Neuronal stem cell (in vitro differentiated cells): ENCODE data around the gene JAKMIP2.
A peak's percentile ranks its signal among the peaks of the same experiment; 100 is the strongest.

Source experiments
- DNase-seq: peaks from one replicate; pipeline ENCODE4 v3.0.0-alpha.2; 2013; ENCODE audit warnings: low spot score
- H2AFZ ChIP-seq: one replicate; pipeline ENCODE4 v1.6.1; 2013; ENCODE audit warnings: mild to moderate bottlenecking, low read length, inconsistent platforms
- H2AK5ac ChIP-seq: 2 replicates; pipeline ENCODE4 v1.6.1; 2013; ENCODE audit warnings: low read depth, mild to moderate bottlenecking, inconsistent platforms, low read length, moderate library complexity, mixed read lengths
- H2BK120ac ChIP-seq: 2 replicates; pipeline ENCODE4 v1.6.1; 2013; ENCODE audit warnings: low read depth, mild to moderate bottlenecking, inconsistent platforms, low read length, moderate library complexity, mixed read lengths
- H2BK12ac ChIP-seq: one replicate; pipeline ENCODE4 v1.6.1; 2013; ENCODE audit warnings: low read length, inconsistent platforms
- H2BK15ac ChIP-seq: 2 replicates; pipeline ENCODE4 v1.6.1; 2013; ENCODE audit warnings: mild to moderate bottlenecking, low read length, inconsistent platforms, mixed read lengths
- H2BK5ac ChIP-seq: one replicate; pipeline ENCODE4 v1.6.1; 2013; ENCODE audit warnings: inconsistent platforms, mild to moderate bottlenecking, low read length, moderate library complexity
- H3K14ac ChIP-seq: one replicate; pipeline ENCODE4 v1.6.1; 2013; ENCODE audit warnings: low read length, inconsistent platforms
- H3K18ac ChIP-seq: 2 replicates; pipeline ENCODE4 v1.6.1; 2013; ENCODE audit warnings: low read length, inconsistent platforms
- H3K23ac ChIP-seq: 2 replicates; pipeline ENCODE4 v1.6.1; 2013; ENCODE audit warnings: low read depth, mild to moderate bottlenecking, mixed read lengths, low read length, inconsistent platforms; ENCODE audit not compliant: poor library complexity
- H3K27ac ChIP-seq: replicated peaks from 3 replicates; pipeline ENCODE4 v1.5.1; 2013; ENCODE audit warnings: low read length, inconsistent platforms
- H3K27me3 ChIP-seq, 3 experiments: 2 replicates each; pipeline ENCODE4 v1.6.1; 2013; ENCODE audit warnings: low read length in 3 of 3, mild to moderate bottlenecking in 2 of 3, inconsistent platforms in 1 of 3, low read depth in 1 of 3, mixed read lengths in 1 of 3, moderate library complexity in 1 of 3; ENCODE audit not compliant: control insufficient read depth in 3 of 3, insufficient read depth in 3 of 3
- H3K36me3 ChIP-seq, 2 donors: replicated peaks in 1 of 2; 2 replicates each; pipeline ENCODE4 v1.6.1; 2013; ENCODE audit warnings: low read length in 2 of 2; ENCODE audit not compliant: control insufficient read depth in 2 of 2, insufficient read depth in 2 of 2
- H3K4ac ChIP-seq: 2 replicates; pipeline ENCODE4 v1.6.1; 2013; ENCODE audit warnings: inconsistent platforms, mild to moderate bottlenecking, low read length, moderate library complexity
- H3K4me1 ChIP-seq, 2 donors: 1 replicate in 1 of 2; 2 replicates in 1 of 2; pipeline ENCODE4 v1.6.1; 2013; ENCODE audit warnings: low read length in 2 of 2, low read depth in 1 of 2; ENCODE audit not compliant: control insufficient read depth in 2 of 2, insufficient read depth in 1 of 2
- H3K4me2 ChIP-seq: one replicate; pipeline ENCODE4 v1.6.1; 2013; ENCODE audit warnings: mild to moderate bottlenecking, low read length, inconsistent platforms; ENCODE audit not compliant: insufficient read depth, poor library complexity, severe bottlenecking
- H3K4me3 ChIP-seq, 2 donors: 2 replicates each; pipeline ENCODE4 v1.5.1; 2013; ENCODE audit warnings: low read length in 2 of 2, mild to moderate bottlenecking in 2 of 2, inconsistent platforms in 1 of 2, moderate library complexity in 1 of 2
- H3K79me1 ChIP-seq: one replicate; pipeline ENCODE4 v1.6.1; 2013; ENCODE audit warnings: low read depth, mild to moderate bottlenecking, inconsistent platforms, low read length, moderate library complexity
- H3K9ac ChIP-seq: one replicate; pipeline ENCODE4 v1.6.1; 2013; ENCODE audit warnings: mild to moderate bottlenecking, low read depth, low read length, inconsistent platforms; ENCODE audit not compliant: poor library complexity
- H3K9me3 ChIP-seq, 2 donors: replicated peaks in 1 of 2; 2 replicates each; pipeline versions ENCODE3 to v1.6.1; 2013; ENCODE audit warnings: low read length in 2 of 2, mild to moderate bottlenecking in 2 of 2, inconsistent platforms in 1 of 2, low read depth in 1 of 2, mixed read lengths in 1 of 2, moderate library complexity in 1 of 2; ENCODE audit not compliant: control insufficient read depth in 2 of 2, insufficient read depth in 1 of 2
- H4K8ac ChIP-seq: one replicate; pipeline ENCODE4 v1.6.1; 2013; ENCODE audit warnings: low read depth, mild to moderate bottlenecking, inconsistent platforms, low read length, moderate library complexity
- H4K91ac ChIP-seq: one replicate; pipeline ENCODE4 v1.6.1; 2013; ENCODE audit warnings: low read length, low read depth, mild to moderate bottlenecking, inconsistent platforms; ENCODE audit not compliant: poor library complexity
- WGBS, 2 donors: extraction: QIAGEN DNeasy Blood & Tissue Kit; methylation state at CpG; one replicate each; pipeline ENCODE4 v1.1.7; 2013; ENCODE audit warnings: missing lambda C conversion rate in 2 of 2, mixed read lengths in 1 of 2; ENCODE audit not compliant: insufficient read length in 2 of 2, insufficient replicate concordance in 1 of 2; ENCODE audit errors: extremely low coverage in 2 of 2; 5-methylcytosine and 5-hydroxymethylcytosine counted together

Gene JAKMIP2

GRCh38 chr5:147789820-147790219 is 7.3 kb upstream of the JAKMIP2 start:
- no peaks in the 10 kb centered on the region for H3K79me1 ChIP-seq
- H2BK5ac ChIP-seq = no peak overlapping the region
- no peak overlapping the region for H2AFZ ChIP-seq
- no CpG with 5 or more reads among the region's 2 CpGs for WGBS, 2 donors
- no peak overlapping the region for H3K18ac ChIP-seq
- no peak overlapping the region for H2BK12ac ChIP-seq
- H3K36me3 ChIP-seq = no peaks in the 10 kb centered on the region
- H3K4me3 ChIP-seq = no peak overlapping the region
- no peak overlapping the region for H2AK5ac ChIP-seq
- H3K27me3 ChIP-seq = no peaks in the 10 kb centered on the region
- H4K91ac ChIP-seq = no peak overlapping the region
- H4K8ac ChIP-seq = no peak overlapping the region
- H3K4ac ChIP-seq = no peak overlapping the region
- H3K9ac ChIP-seq = no peak overlapping the region
- no peaks in the 10 kb centered on the region for H3K4me1 ChIP-seq
- H3K4me2 ChIP-seq = no peak overlapping the region
- H3K27ac ChIP-seq = no peak overlapping the region
- no peak overlapping the region for H2BK15ac ChIP-seq
- H3K23ac ChIP-seq = no peak overlapping the region
- H3K9me3 ChIP-seq = no peaks in the 10 kb centered on the region
- DNase-seq = no peak
- no peak overlapping the region for H2BK120ac ChIP-seq
- H3K14ac ChIP-seq = no peak overlapping the region

- no peak overlapping the region for H3K4me3 ChIP-seq
- no peak overlapping the region for H2BK5ac ChIP-seq
- no peaks in the 10 kb centered on the region for H3K36me3 ChIP-seq
- no peak overlapping the region for H3K4ac ChIP-seq
- H3K27ac ChIP-seq = no peak overlapping the region
- H3K4me2 ChIP-seq = no peak overlapping the region
- H3K27me3 ChIP-seq = no peaks in the 10 kb centered on the region
- no peak overlapping the region for H3K9ac ChIP-seq
- no peaks in the 10 kb centered on the region for H3K9me3 ChIP-seq
- no peak overlapping the region for H4K91ac ChIP-seq
- DNase-seq = no peak
- no peak overlapping the region for H2BK15ac ChIP-seq
- H3K4me1 ChIP-seq = peaks cover 0 to 2% of the 10 kb centered on the region in 2 donors
- H2BK12ac ChIP-seq = no peak overlapping the region
- no peak overlapping the region for H3K14ac ChIP-seq
- no peaks in the 10 kb centered on the region for H3K79me1 ChIP-seq
- no peak overlapping the region for H4K8ac ChIP-seq
- no peak overlapping the region for H2AFZ ChIP-seq
- no peak overlapping the region for H3K18ac ChIP-seq
- H2AK5ac ChIP-seq = no peak overlapping the region
- H3K23ac ChIP-seq = no peak overlapping the region
- no peak overlapping the region for H2BK120ac ChIP-seq
These were observed 5.5 kb upstream of the JAKMIP2 start for GRCh38 chr5:147788023-147788422.

DNA sequence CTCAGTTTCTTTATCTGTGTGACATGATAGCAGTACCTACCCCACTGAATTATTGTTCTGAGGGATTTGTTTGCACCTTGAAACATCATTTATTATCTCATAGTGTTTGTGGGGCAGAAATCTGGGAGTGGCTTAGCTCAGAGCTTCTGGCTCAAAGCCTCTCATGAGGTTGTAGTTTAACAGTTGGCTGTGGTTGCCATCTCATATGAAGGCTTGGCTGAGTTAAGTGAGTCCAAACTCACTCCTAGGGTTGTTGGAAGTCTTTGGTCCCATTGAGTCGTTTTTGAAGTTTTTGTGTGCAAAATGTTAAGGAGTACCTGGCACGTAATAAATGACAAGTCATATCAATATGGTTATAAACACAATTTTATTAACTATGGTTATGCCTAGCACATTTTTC is 3.6 kb upstream of the JAKMIP2 start:
- Histone ChIP-seq H4K91ac (no peak overlapping the region), H2AFZ (no peak overlapping the region), H3K27ac (no peak overlapping the region), H2BK5ac (no peak overlapping the region), H3K4me3 (no peak overlapping the region), H3K27me3 (no peaks in the 10 kb centered on the region), H3K36me3 (no peaks in the 10 kb centered on the region), H3K14ac (no peak overlapping the region), H3K79me1 (no peaks in the 10 kb centered on the region), H2BK120ac (no peak overlapping the region), H2AK5ac (no peak overlapping the region), H3K4ac (no peak overlapping the region), H3K23ac (no peak overlapping the region), H3K4me2 (no peak overlapping the region), H2BK12ac (no peak overlapping the region), H3K9ac (no peak overlapping the region), H3K4me1 (peaks cover 0 to 2% of the 10 kb centered on the region in 2 donors), H3K18ac (no peak overlapping the region), H2BK15ac (no peak overlapping the region), H3K9me3 (no peaks in the 10 kb centered on the region), H4K8ac (no peak overlapping the region)
- no peak for DNase-seq
- no CpG with 5 or more reads among the region's 2 CpGs for WGBS, 2 donors

GRCh38 chr5:147784146-147784987 is 1.8 kb upstream of the JAKMIP2 start:
- H2AK5ac ChIP-seq = no peak overlapping the region
- H3K4me2 ChIP-seq = no peak overlapping the region
- no peak overlapping the region for H2BK15ac ChIP-seq
- H4K91ac ChIP-seq = no peak overlapping the region
- no peak overlapping the region for H3K27ac ChIP-seq
- H3K4ac ChIP-seq = no peak overlapping the region
- H3K9ac ChIP-seq = no peak overlapping the region
- no peaks in the 10 kb centered on the region for H3K36me3 ChIP-seq
- no peak overlapping the region for H4K8ac ChIP-seq
- no peak overlapping the region for H2BK12ac ChIP-seq
- H3K18ac ChIP-seq = no peak overlapping the region
- no peaks in the 10 kb centered on the region for H3K9me3 ChIP-seq
- DNase-seq = no peak
- no peak overlapping the region for H3K4me3 ChIP-seq
- H3K27me3 ChIP-seq = no peaks in the 10 kb centered on the region
- H3K23ac ChIP-seq = no peak overlapping the region
- no peak overlapping the region for H3K14ac ChIP-seq
- peak overlapping the region; percentile 4 for H2AFZ ChIP-seq
- no peaks in the 10 kb centered on the region for H3K79me1 ChIP-seq
- peaks cover 2 to 12% of the 10 kb centered on the region in 2 donors for H3K4me1 ChIP-seq
- H2BK5ac ChIP-seq = no peak overlapping the region
- no peak overlapping the region for H2BK120ac ChIP-seq
- no CpG with 5 or more reads among the region's 8 CpGs for WGBS, 2 donors
